ENCODE results near the gene ELF1.

- TF ChIP-seq POLR2AphosphoS5 (IDR thresholded peaks at IDR 0.05; ENCODE audit: low read depth, low read length): no peak
- TF ChIP-seq REST (IDR thresholded peaks at IDR 0.05; ENCODE audit: insufficient read depth in 1 of 2, low read depth in 2 of 2, low read length in 2 of 2): no peak
- TF ChIP-seq TAF1 (IDR thresholded peaks at IDR 0.05; ENCODE audit: borderline replicate concordance, insufficient read depth, low read length): no peak
- TF ChIP-seq FOXP2 (optimal IDR thresholded peaks at IDR 0.05; ENCODE audit: borderline replicate concordance, extremely low read depth, extremely low read length, insufficient read depth): no peak
- no peak for TF ChIP-seq SIN3A (IDR thresholded peaks at IDR 0.05; ENCODE audit: borderline replicate concordance, insufficient read depth, low read length)
Measured at GRCh38 chr13:41056826-41057711, 38.0 kb upstream of the ELF1 start.
